Prostate gland (tissue), 2 donors: ENCODE results near the gene RIOX2. TPM values are rescaled to one million over a fixed set of nuclear protein-coding genes. Genes with fewer than 3 reads are reported as not detected.

Experiments
- DNase-seq: peaks from one replicate; pipeline ENCODE4 v3.0.0-alpha.2; 2019; ENCODE audit warnings: low spot score
- H3K27ac ChIP-seq, 2 donors: fragments of 200-600 bp; sonication (generic); 2 replicates each; pipeline ENCODE4 v1.5.1; 2017 to 2019
- H3K27me3 ChIP-seq: fragments of 200-600 bp; sonication (generic); replicated peaks from 2 replicates; pipeline ENCODE4 v1.5.1; 2019; ENCODE audit not compliant: insufficient read depth
- H3K36me3 ChIP-seq, 2 donors: fragments of 200-600 bp; sonication (generic); 1 replicate in 1 of 2; 2 replicates in 1 of 2; pipeline versions ENCODE4 v1.5.1 to v1.8.1; 2017 to 2019
- H3K4me1 ChIP-seq: fragments of 200-600 bp; sonication (generic); replicated peaks from 2 replicates; pipeline ENCODE4 v1.5.1; 2019
- H3K4me3 ChIP-seq, 2 donors: fragments of 200-600 bp; sonication (generic); 2 replicates each; pipeline ENCODE4 v1.5.1; 2017 to 2019
- H3K9me3 ChIP-seq: fragments of 200-600 bp; sonication (generic); 2 replicates; pipeline ENCODE4 v1.5.1; 2017
- POLR2A ChIP-seq: fragments of 450-650 bp; IDR thresholded peaks from one replicate; pipeline ENCODE4 v1.6.1; 2016; ENCODE audit warnings: antibody characterized with exemption, mild to moderate bottlenecking
- POLR2AphosphoS5 ChIP-seq: sonication (generic); formaldehyde crosslinking; IDR thresholded peaks from one replicate; pipeline ENCODE4 v1.6.1; 2017; ENCODE audit warnings: antibody characterized with exemption
- WGBS: methylation state at CpG from one replicate; pipeline ENCODE4 v1.1.5; 2018; 5-methylcytosine and 5-hydroxymethylcytosine counted together
- intact Hi-C: fragments of 100-400 bp; cut with DNase I; formaldehyde crosslinking; loops from one replicate; pipeline ENCODE4 v1.14.2; 2022
- total RNA-seq, 2 donors: library from RNA; depleted of rRNA; stranded (reverse); fragments of >200 nt; gene quantifications; one replicate each; pipeline ENCODE4 v1.1.0, GENCODE V29; 2016
- TF ChIP-seq, protein P1 (sequence below), 4 experiments: fragments of 200-600 bp in 2 of 4; fragments of 450-650 bp in 2 of 4; sonication (generic) in 2 of 4; IDR thresholded peaks; 1 replicate in 3 of 4; 2 replicates in 1 of 4; pipeline ENCODE4 v1.5.1; 2016 to 2019; ENCODE audit warnings: antibody characterized with exemption in 4 of 4, mild to moderate bottlenecking in 2 of 4, moderate library complexity in 2 of 4

RIOX2 gene
- total RNA-seq, 2 donors from 2014 or later, result 18.1 to 20.2 TPM

- 90% methylated on average over 1 of the region's 1 CpG for WGBS
- Histone ChIP-seq H3K9me3 (no peaks in the 10 kb centered on the region), H3K4me3 (no peak overlapping the region), H3K27me3 (no peaks in the 10 kb centered on the region), H3K4me1 (no peaks in the 10 kb centered on the region), H3K36me3 (no peaks in the 10 kb centered on the region), H3K27ac (no peak overlapping the region)
- TF ChIP-seq, protein P1, sequence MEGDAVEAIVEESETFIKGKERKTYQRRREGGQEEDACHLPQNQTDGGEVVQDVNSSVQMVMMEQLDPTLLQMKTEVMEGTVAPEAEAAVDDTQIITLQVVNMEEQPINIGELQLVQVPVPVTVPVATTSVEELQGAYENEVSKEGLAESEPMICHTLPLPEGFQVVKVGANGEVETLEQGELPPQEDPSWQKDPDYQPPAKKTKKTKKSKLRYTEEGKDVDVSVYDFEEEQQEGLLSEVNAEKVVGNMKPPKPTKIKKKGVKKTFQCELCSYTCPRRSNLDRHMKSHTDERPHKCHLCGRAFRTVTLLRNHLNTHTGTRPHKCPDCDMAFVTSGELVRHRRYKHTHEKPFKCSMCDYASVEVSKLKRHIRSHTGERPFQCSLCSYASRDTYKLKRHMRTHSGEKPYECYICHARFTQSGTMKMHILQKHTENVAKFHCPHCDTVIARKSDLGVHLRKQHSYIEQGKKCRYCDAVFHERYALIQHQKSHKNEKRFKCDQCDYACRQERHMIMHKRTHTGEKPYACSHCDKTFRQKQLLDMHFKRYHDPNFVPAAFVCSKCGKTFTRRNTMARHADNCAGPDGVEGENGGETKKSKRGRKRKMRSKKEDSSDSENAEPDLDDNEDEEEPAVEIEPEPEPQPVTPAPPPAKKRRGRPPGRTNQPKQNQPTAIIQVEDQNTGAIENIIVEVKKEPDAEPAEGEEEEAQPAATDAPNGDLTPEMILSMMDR (IDR thresholded peaks at IDR 0.05), result no peak
- no peak for TF ChIP-seq POLR2AphosphoS5
- no peak for TF ChIP-seq POLR2A
- intact Hi-C loops, result no loop called here
- no peak for DNase-seq
These were observed 3.9 kb downstream of the RIOX2 start for GRCh38 chr3:97968376-97968775.

- no peaks in the 10 kb centered on the region for H3K9me3 ChIP-seq
- intact Hi-C loops, result no loop called here
- WGBS, result 95% methylated on average over 8 of the region's 8 CpGs
- H3K4me1 ChIP-seq, result no peaks in the 10 kb centered on the region
- H3K36me3 ChIP-seq, result no peaks in the 10 kb centered on the region
- H3K4me3 ChIP-seq, result no peak overlapping the region
- DNase-seq, result no peak
- H3K27ac ChIP-seq, result no peak overlapping the region
- TF ChIP-seq, protein P1 (IDR thresholded peaks at IDR 0.05), result no peak
- TF ChIP-seq POLR2AphosphoS5 (no peak), POLR2A (no peak)
- H3K27me3 ChIP-seq, result no peaks in the 10 kb centered on the region
These were observed 4.3 kb downstream of the RIOX2 start for GRCh38 chr3:97967966-97968365.

DNA sequence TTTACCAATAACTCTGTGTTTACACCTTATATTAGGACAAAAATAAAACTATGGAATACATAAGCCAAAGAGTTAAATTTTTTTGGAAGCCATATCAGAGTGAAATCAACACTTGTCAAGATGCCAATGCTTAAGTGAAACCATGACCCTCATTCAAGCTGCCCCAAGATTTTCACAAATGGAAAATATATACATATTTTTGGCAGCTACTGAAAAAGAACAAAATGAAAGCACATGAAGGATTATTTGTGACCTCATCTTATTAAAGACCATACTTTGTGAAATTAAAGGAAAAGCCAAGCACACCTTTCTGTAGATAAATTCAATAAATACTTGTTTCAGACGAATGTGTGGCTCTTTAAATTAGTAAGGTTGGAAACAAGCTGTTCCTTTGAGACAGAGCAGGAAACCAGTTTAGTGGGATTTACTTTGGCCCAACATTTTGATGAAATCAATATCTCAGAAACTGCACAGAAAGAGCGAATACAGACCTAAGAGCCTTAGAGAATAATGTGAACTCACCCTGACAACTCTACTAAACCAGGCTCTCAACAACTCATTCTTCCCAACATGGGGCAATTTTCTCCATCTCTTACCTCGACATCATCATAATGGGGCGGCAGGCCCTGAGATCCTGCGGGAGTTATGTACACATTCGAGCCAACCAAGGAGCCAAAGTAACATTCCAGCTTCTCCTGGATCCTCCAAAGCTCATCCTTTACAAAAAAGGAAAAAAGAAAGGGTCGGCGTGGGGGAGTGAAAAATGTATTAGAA, 11.1 kb downstream of the RIOX2 start:
- intact Hi-C loops, result no loop called here
- Histone ChIP-seq H3K36me3 (no peaks in the 10 kb centered on the region), H3K9me3 (no peaks in the 10 kb centered on the region), H3K27ac (no peak overlapping the region), H3K4me1 (no peaks in the 10 kb centered on the region), H3K4me3 (no peak overlapping the region), H3K27me3 (no peaks in the 10 kb centered on the region)
- no peak for TF ChIP-seq POLR2A
- TF ChIP-seq, protein P1 (IDR thresholded peaks at IDR 0.05), result no peak
- no peak for TF ChIP-seq POLR2AphosphoS5
- no peak for DNase-seq
- WGBS, result 78% methylated on average over 8 of the region's 8 CpGs

DNA sequence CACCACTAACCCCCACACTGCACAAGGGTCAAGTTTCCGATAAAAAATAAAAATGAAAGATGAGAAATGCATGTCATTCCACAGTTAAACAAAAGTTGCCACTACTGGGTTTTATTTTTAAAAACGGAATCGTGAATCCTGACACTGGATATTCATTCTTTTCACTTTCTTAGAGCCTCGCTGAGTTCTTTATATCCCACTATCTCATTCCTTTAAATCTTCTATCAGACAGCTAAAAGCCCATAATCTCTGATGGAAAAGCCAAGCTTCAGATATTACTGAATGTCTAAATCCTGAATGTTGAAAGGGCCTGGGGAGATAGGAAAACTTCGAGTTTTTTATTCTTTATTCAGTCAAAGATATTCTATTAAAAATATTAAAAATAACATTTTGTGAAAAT, 11.7 kb downstream of the RIOX2 start:
- Histone ChIP-seq H3K4me1 (no peaks in the 10 kb centered on the region), H3K36me3 (no peaks in the 10 kb centered on the region), H3K4me3 (no peak overlapping the region), H3K27me3 (no peaks in the 10 kb centered on the region), H3K27ac (no peak overlapping the region), H3K9me3 (no peaks in the 10 kb centered on the region)
- 86% methylated on average over 5 of the region's 5 CpGs for WGBS
- DNase-seq, result no peak
- no peak for TF ChIP-seq POLR2AphosphoS5
- TF ChIP-seq, protein P1 (IDR thresholded peaks at IDR 0.05), result no peak
- no peak for TF ChIP-seq POLR2A
- intact Hi-C loops, result no loop called here

GRCh38 chr3:97959872-97960271, 12.4 kb downstream of the RIOX2 start:
- TF ChIP-seq POLR2A, result no peak
- no peak for TF ChIP-seq POLR2AphosphoS5
- TF ChIP-seq, protein P1 (IDR thresholded peaks at IDR 0.05), result no peak
- no peak for DNase-seq
- H3K27ac ChIP-seq, result no peak overlapping the region
- H3K27me3 ChIP-seq, result no peaks in the 10 kb centered on the region
- H3K4me1 ChIP-seq, result no peaks in the 10 kb centered on the region
- no peaks in the 10 kb centered on the region for H3K36me3 ChIP-seq
- H3K9me3 ChIP-seq, result no peaks in the 10 kb centered on the region
- H3K4me3 ChIP-seq, result no peak overlapping the region
- 96% methylated on average over 5 of the region's 5 CpGs for WGBS
- intact Hi-C loops, result no loop called here
